HCT116 (cell line): ENCODE results near the gene GLYR1.

Experiments used
- CTCF ChIP-seq, 3 experiments: fragments of 200-600 bp in 1 of 3; sonication (generic) in 1 of 3; IDR thresholded peaks in 2 of 3; conservative IDR thresholded peaks in 1 of 3; 2 replicates each; pipeline ENCODE4 v1.5.1; 2012 to 2017; ENCODE audit warnings: low read depth in 2 of 3, low read length in 2 of 3, antibody characterized with exemption in 1 of 3, borderline replicate concordance in 1 of 3, control low read depth in 1 of 3, mild to moderate bottlenecking in 1 of 3, mixed read lengths in 1 of 3, mixed run types in 1 of 3, moderate library complexity in 1 of 3; ENCODE audit not compliant: insufficient read depth in 1 of 3
- POLR2A ChIP-seq: IDR thresholded peaks from 2 replicates; pipeline ENCODE4 v1.7.0; 2011; ENCODE audit warnings: borderline replicate concordance; ENCODE audit not compliant: insufficient read depth, insufficient read length; ENCODE audit errors: extremely low read depth

DNA sequence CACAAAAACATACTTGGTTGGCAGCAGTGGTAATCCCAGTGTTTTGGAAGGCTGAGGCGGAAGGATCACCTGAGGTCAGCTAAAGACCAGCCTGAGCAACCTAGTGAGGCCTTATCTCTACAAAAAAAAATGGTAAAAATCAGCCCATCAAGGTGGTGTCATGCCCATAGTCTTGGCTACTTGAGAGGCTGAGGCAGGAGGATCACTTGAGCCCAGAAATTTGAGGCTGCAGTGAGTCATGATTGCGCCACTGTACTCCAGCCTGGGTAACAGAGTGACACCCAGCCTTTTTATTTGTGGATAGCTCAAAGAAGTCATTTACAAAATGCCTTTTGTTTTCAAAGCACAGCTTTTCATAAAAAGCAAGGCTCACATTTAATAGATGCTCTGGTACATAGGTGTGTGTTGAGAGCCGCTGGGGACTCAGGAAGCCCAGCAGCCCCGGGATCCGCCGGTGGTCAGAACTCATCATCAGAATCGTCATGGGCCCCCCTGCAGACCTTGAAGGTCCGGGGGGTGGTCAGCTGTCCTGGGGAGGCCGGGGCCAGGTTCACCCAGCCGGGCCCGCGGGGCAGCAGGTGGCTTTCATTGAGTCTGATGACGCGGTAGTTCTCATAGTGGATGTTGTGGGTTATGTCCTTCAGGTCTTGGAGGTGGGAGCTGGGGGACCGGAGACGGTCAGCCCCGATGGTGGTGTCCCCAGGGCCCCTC lies 69.6 kb downstream of the GLYR1 start:
- TF ChIP-seq CTCF (IDR thresholded peaks at IDR 0.05 in 2 of 3, conservative IDR thresholded peaks at IDR 0.05 in 1 of 3; ENCODE audit: borderline replicate concordance in 1 of 3, insufficient read depth in 1 of 3, low read depth in 2 of 3, low read length in 2 of 3) (no peak), POLR2A (no peak)
